ENCODE measurements around the gene DOLK. TPM values are rescaled to one million over a fixed set of nuclear protein-coding genes. Genes with fewer than 3 reads are reported as not detected.
"Not testable (repeated sequence)": the region's sequence is repeated elsewhere in the genome, so short reads cannot be mapped to it uniquely, and the experiment has no call there.

Gene DOLK
- total RNA-seq, 3 donors from 2014 or later = 11.1 to 16.2 (median 14.3) TPM

GRCh38 chr9:128946571-128947276 lies 679 bp downstream of the DOLK start:
- H3K36me3 ChIP-seq = no peaks in the 10 kb centered on the region
- H3K27ac ChIP-seq = peak overlapping the region; percentile 92 to 94
- DNase-seq (ENCODE audit: low spot score in 2 of 2) = peak; percentile 30 to 50

GRCh38 chr9:128945798-128946501 lies 1.5 kb downstream of the DOLK start:
- Histone ChIP-seq H3K27ac (no peak overlapping the region), H3K36me3 (no peaks in the 10 kb centered on the region), H3K4me3 (peak overlapping the region in 1 of 3 donors; percentile 89), H3K27me3 (no peaks in the 10 kb centered on the region), H3K4me1 (no peaks in the 10 kb centered on the region), H3K9me3 (no peaks in the 10 kb centered on the region)
- peak; percentile 15 to 43 for DNase-seq (ENCODE audit: low spot score in 2 of 2)
- intact Hi-C loops (cut with DNase I; ENCODE audit: low total_unique reads) = loop anchor here (5.0 kb wide), 1 partner anchor 1134 kb away; no protein-coding TSS in a partner anchor
- no peak for TF ChIP-seq POLR2AphosphoS5 (IDR thresholded peaks at IDR 0.05)
- TF ChIP-seq POLR2A (IDR thresholded peaks at IDR 0.05) = no peak
- TF ChIP-seq CTCF (IDR thresholded peaks at IDR 0.05) = no peak

More at GRCh38 chr9:128946571-128947276, 679 bp downstream of the DOLK start:
- peak overlapping the region; percentile 89 to 96 (median 94) for H3K4me3 ChIP-seq
- no peaks in the 10 kb centered on the region for H3K27me3 ChIP-seq
- no peak for TF ChIP-seq CTCF (IDR thresholded peaks at IDR 0.05)
- no peak for TF ChIP-seq POLR2A (IDR thresholded peaks at IDR 0.05)
- TF ChIP-seq POLR2AphosphoS5 (IDR thresholded peaks at IDR 0.05) = no peak
- no peaks in the 10 kb centered on the region for H3K4me1 ChIP-seq
- H3K9me3 ChIP-seq = no peaks in the 10 kb centered on the region
- intact Hi-C loops (cut with DNase I; ENCODE audit: low total_unique reads) = loop anchor here (5.0 kb wide), 1 partner anchor 1134 kb away; no protein-coding TSS in a partner anchor

- H3K27me3 ChIP-seq; H3K4me1 ChIP-seq; DNase-seq (ENCODE audit: low spot score in 2 of 2); H3K36me3 ChIP-seq; H3K4me3 ChIP-seq; H3K27ac ChIP-seq; H3K9me3 ChIP-seq: not testable (repeated sequence)
- intact Hi-C loops (cut with DNase I; ENCODE audit: low total_unique reads) = loop anchor here (5.0 kb wide), 2 partner anchors 577 to 1133 kb away; no protein-coding TSS in a partner anchor
Measured at GRCh38 chr9:128944966-128945365, 2.4 kb downstream of the DOLK start.

- Histone ChIP-seq H3K9me3 (no peaks in the 10 kb centered on the region), H3K27me3 (no peaks in the 10 kb centered on the region), H3K4me1 (no peaks in the 10 kb centered on the region), H3K27ac (peak overlapping the region; percentile 45 to 57), H3K4me3 (no peak overlapping the region), H3K36me3 (no peaks in the 10 kb centered on the region)
- DNase-seq (ENCODE audit: low spot score in 2 of 2) = peak in 1 of 2 donors; percentile 5
- TF ChIP-seq POLR2AphosphoS5 (IDR thresholded peaks at IDR 0.05) = no peak
- TF ChIP-seq POLR2A (IDR thresholded peaks at IDR 0.05) = no peak
- intact Hi-C loops (cut with DNase I; ENCODE audit: low total_unique reads) = loop anchor here (5.0 kb wide), 1 partner anchor 578 kb away; no protein-coding TSS in a partner anchor
Measured at GRCh38 chr9:128943832-128944620, 3.4 kb downstream of the DOLK start.

- Histone ChIP-seq H3K9me3 (no peaks in the 10 kb centered on the region), H3K27me3 (no peaks in the 10 kb centered on the region), H3K4me1 (no peaks in the 10 kb centered on the region), H3K4me3 (no peak overlapping the region), H3K36me3 (no peaks in the 10 kb centered on the region), H3K27ac (peak overlapping the region; percentile 48 to 58)
- TF ChIP-seq POLR2AphosphoS5 (IDR thresholded peaks at IDR 0.05) = no peak
- no peak for TF ChIP-seq POLR2A (IDR thresholded peaks at IDR 0.05)
- TF ChIP-seq CTCF (IDR thresholded peaks at IDR 0.05) = no peak
- DNase-seq (ENCODE audit: low spot score in 2 of 2) = no peak
- intact Hi-C loops (cut with DNase I; ENCODE audit: low total_unique reads) = loop anchor here (5.0 kb wide), 1 partner anchor 581 kb away; no protein-coding TSS in a partner anchor
Measured at GRCh38 chr9:128940946-128941755, 6.3 kb downstream of the DOLK start.
